PC-3 (cell line): ENCODE results near the gene CHRDL2. TPM values are rescaled to one million over a fixed set of nuclear protein-coding genes. Genes with fewer than 3 reads are reported as not detected.
"Not testable (repeated sequence)": the region's sequence is repeated elsewhere in the genome, so short reads cannot be mapped to it uniquely, and the experiment has no call there.

Experiments
- ATAC-seq: fragments of 200-7000 bp; cut with Tn5 transposase; 2 replicates; pipeline ENCODE4 v1.9.1; 2020; ENCODE audit warnings: mild to moderate bottlenecking, moderate library complexity
- BruUV-seq: library from RNA; stranded (reverse); fragments of 400-500 nt; replicated peaks from 2 replicates; lab custom pipeline; 2021; lab: Mats Ljungman, UMichigan
- CTCF ChIA-PET: fragments of 300-600 bp; sonication (Branson Sonifier 250); formaldehyde crosslinking; loops from one replicate; lab custom pipeline; 2022; ENCODE audit warnings: antibody characterized with exemption; lab: Charles Lee
- POLR2A ChIA-PET: fragments of 300-600 bp; sonication (Branson Sonifier 250); formaldehyde crosslinking; loops from one replicate; lab custom pipeline; 2022; ENCODE audit warnings: antibody characterized with exemption; ENCODE audit not compliant: unreplicated experiment; lab: Charles Lee
- DNase-seq: peaks from one replicate; pipeline ENCODE4 v3.0.0-alpha.2; 2015
- H2AFZ ChIP-seq: fragments of 300-600 bp; sonication (generic); 2 replicates; pipeline ENCODE4 v1.6.0; 2016; ENCODE audit warnings: antibody characterized with exemption, low read length
- H3F3A ChIP-seq: fragments of 300-600 bp; sonication (generic); one replicate; pipeline ENCODE4 v1.6.0; 2017; ENCODE audit warnings: antibody characterized with exemption, low read length, control low read depth, mild to moderate bottlenecking; ENCODE audit not compliant: unreplicated experiment
- H3K27ac ChIP-seq: fragments of 300-600 bp; sonication (generic); 2 replicates; pipeline ENCODE4 v1.5.1; 2016; ENCODE audit warnings: mild to moderate bottlenecking, low read length
- H3K27me3 ChIP-seq: fragments of 300-600 bp; sonication (generic); 2 replicates; pipeline ENCODE4 v1.6.1; 2016; ENCODE audit warnings: low read length, mixed read lengths
- H3K36me3 ChIP-seq: fragments of 300-600 bp; sonication (generic); 2 replicates; pipeline ENCODE4 v1.6.1; 2016; ENCODE audit warnings: low read depth, mixed run types, low read length, mixed read lengths
- H3K4me1 ChIP-seq: fragments of 300-600 bp; sonication (generic); 2 replicates; pipeline ENCODE4 v1.5.1; 2016; ENCODE audit warnings: low read length; ENCODE audit not compliant: insufficient read depth
- H3K4me2 ChIP-seq: fragments of 300-600 bp; sonication (generic); 2 replicates; pipeline ENCODE4 v1.6.0; 2016; ENCODE audit warnings: low read length
- H3K4me3 ChIP-seq: fragments of 300-600 bp; sonication (generic); 2 replicates; pipeline ENCODE4 v1.5.1; 2016; ENCODE audit warnings: mild to moderate bottlenecking, low read length, mixed read lengths
- H3K79me2 ChIP-seq: fragments of 300-600 bp; sonication (generic); 2 replicates; pipeline ENCODE4 v1.6.1; 2017; ENCODE audit warnings: low read length, mixed read lengths
- H3K9ac ChIP-seq: fragments of 300-600 bp; sonication (generic); 2 replicates; pipeline ENCODE4 v1.6.0; 2016; ENCODE audit warnings: mild to moderate bottlenecking, low read length
- H3K9me2 ChIP-seq: fragments of 300-600 bp; sonication (generic); replicated peaks from 2 replicates; pipeline ENCODE4 v1.6.1; 2016; ENCODE audit warnings: mixed run types, low read length, mixed read lengths
- H3K9me3 ChIP-seq: fragments of 300-600 bp; sonication (generic); 2 replicates; pipeline ENCODE4 v1.6.1; 2016; ENCODE audit warnings: low read length, mixed read lengths
- H4K20me1 ChIP-seq: fragments of 300-600 bp; sonication (generic); 2 replicates; pipeline ENCODE4 v1.6.1; 2016; ENCODE audit warnings: low read length, mixed read lengths
- EZH2 ChIP-seq: fragments of 300-600 bp; sonication (generic); IDR thresholded peaks from one replicate; pipeline ENCODE4 v1.6.1; 2017; ENCODE audit warnings: antibody characterized with exemption, mild to moderate bottlenecking, low read length; ENCODE audit not compliant: unreplicated experiment
- EZH2phosphoT487 ChIP-seq: fragments of 300-600 bp; sonication (generic); IDR thresholded peaks from 2 replicates; pipeline ENCODE4 v1.6.1; 2018; ENCODE audit warnings: mild to moderate bottlenecking, antibody characterized with exemption, low read length, borderline replicate concordance
- intact Hi-C: fragments of 100-400 bp; cut with micrococcal nuclease; formaldehyde crosslinking; loops from 2 replicates; pipeline ENCODE4 v1.9.0; 2023
- total RNA-seq: library from RNA; depleted of rRNA; stranded (reverse); fragments of >200 nt; gene quantifications from 2 replicates; pipeline ENCODE4 v1.2.3, GENCODE V29; 2014
- TF ChIP-seq, protein P1 (sequence below): fragments of 300-600 bp; sonication (generic); conservative IDR thresholded peaks from 2 replicates; pipeline ENCODE4 v1.5.1; 2017; ENCODE audit warnings: antibody characterized with exemption, low read depth, mild to moderate bottlenecking, low read length

CHRDL2 gene
- total RNA-seq, 1 experiment from 2014 or later, result not detected

- POLR2A ChIA-PET, result no interaction called here
- H3K4me3 ChIP-seq, result no peak overlapping the region
Observed at GRCh38 chr11:74769055-74769707, 38.0 kb upstream of the CHRDL2 start.

GRCh38 chr11:74768172-74768651 is 37.0 kb upstream of the CHRDL2 start:
- H3K4me1 ChIP-seq, ATAC-seq, DNase-seq, intact Hi-C loops, H3K9me2 ChIP-seq, H3F3A ChIP-seq, H3K36me3 ChIP-seq, H3K27me3 ChIP-seq, H3K9ac ChIP-seq, H3K9me3 ChIP-seq, H3K4me3 ChIP-seq, CTCF ChIA-PET, H3K27ac ChIP-seq, BruUV-seq, POLR2A ChIA-PET, H2AFZ ChIP-seq, H3K4me2 ChIP-seq: not testable (repeated sequence)
- Histone ChIP-seq H3K79me2 (peaks cover 92% of the 10 kb centered on the region), H4K20me1 (peaks cover 13% of the 10 kb centered on the region)

More at GRCh38 chr11:74769055-74769707, 38.0 kb upstream of the CHRDL2 start:
- intact Hi-C loops, result no loop called here
- ATAC-seq, result no peak
- CTCF ChIA-PET, result no interaction called here
- DNase-seq, result no peak
- Histone ChIP-seq H3K79me2 (peaks cover 92% of the 10 kb centered on the region), H3K9me2 (no peaks in the 10 kb centered on the region), H3F3A (no peaks in the 10 kb centered on the region), H3K27me3 (no peaks in the 10 kb centered on the region), H3K4me1 (no peaks in the 10 kb centered on the region), H4K20me1 (peaks cover 17% of the 10 kb centered on the region), H2AFZ (no peak overlapping the region), H3K4me2 (no peak overlapping the region), H3K27ac (no peak overlapping the region), H3K9me3 (no peaks in the 10 kb centered on the region), H3K36me3 (no peaks in the 10 kb centered on the region), H3K9ac (no peak overlapping the region)
- BruUV-seq, result no TSS peak
- TF ChIP-seq, protein P1, sequence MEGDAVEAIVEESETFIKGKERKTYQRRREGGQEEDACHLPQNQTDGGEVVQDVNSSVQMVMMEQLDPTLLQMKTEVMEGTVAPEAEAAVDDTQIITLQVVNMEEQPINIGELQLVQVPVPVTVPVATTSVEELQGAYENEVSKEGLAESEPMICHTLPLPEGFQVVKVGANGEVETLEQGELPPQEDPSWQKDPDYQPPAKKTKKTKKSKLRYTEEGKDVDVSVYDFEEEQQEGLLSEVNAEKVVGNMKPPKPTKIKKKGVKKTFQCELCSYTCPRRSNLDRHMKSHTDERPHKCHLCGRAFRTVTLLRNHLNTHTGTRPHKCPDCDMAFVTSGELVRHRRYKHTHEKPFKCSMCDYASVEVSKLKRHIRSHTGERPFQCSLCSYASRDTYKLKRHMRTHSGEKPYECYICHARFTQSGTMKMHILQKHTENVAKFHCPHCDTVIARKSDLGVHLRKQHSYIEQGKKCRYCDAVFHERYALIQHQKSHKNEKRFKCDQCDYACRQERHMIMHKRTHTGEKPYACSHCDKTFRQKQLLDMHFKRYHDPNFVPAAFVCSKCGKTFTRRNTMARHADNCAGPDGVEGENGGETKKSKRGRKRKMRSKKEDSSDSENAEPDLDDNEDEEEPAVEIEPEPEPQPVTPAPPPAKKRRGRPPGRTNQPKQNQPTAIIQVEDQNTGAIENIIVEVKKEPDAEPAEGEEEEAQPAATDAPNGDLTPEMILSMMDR, result no peak
- no peak for TF ChIP-seq EZH2
- TF ChIP-seq EZH2phosphoT487, result no peak

- DNase-seq (no peak), ATAC-seq (no peak)
- H3K79me2 ChIP-seq, result peaks cover 89% of the 10 kb centered on the region
- TF ChIP-seq, protein P1, result no peak
- no peak for TF ChIP-seq EZH2
- TF ChIP-seq EZH2phosphoT487, result no peak
- H3K9me2 ChIP-seq, result no peaks in the 10 kb centered on the region
- intact Hi-C loops, result no loop called here
- BruUV-seq, result no TSS peak
- H3K27me3 ChIP-seq, result no peaks in the 10 kb centered on the region
- H3K36me3 ChIP-seq, result no peaks in the 10 kb centered on the region
- no peaks in the 10 kb centered on the region for H3K9me3 ChIP-seq
- H3K27ac ChIP-seq, result no peak overlapping the region
- no peaks in the 10 kb centered on the region for H3F3A ChIP-seq
- H4K20me1 ChIP-seq, result peaks cover under 1% of the 10 kb centered on the region; the same call in 1 of the 2 replicates
- H3K4me3 ChIP-seq, result no peak overlapping the region
- POLR2A ChIA-PET, result no interaction called here
- no peak overlapping the region for H2AFZ ChIP-seq
- H3K9ac ChIP-seq, result no peak overlapping the region
- H3K4me1 ChIP-seq, result no peaks in the 10 kb centered on the region
- H3K4me2 ChIP-seq, result no peak overlapping the region
- CTCF ChIA-PET, result no interaction called here
Observed at GRCh38 chr11:74766905-74767304, 35.7 kb upstream of the CHRDL2 start.
